CD4-positive, alpha-beta T cell treated with Interleukin-1 beta for 1 hour (primary cell): Measurements from ENCODE around the gene PATL2.
"Not testable (repeated sequence)": the region's sequence is repeated elsewhere in the genome, so short reads cannot be mapped to it uniquely, and the experiment has no call there.

Experiments
- DNase-seq, 2 donors: peaks; one replicate each; pipeline ENCODE4 v3.0.0-alpha.2; 2020 to 2022

PATL2 gene

DNA sequence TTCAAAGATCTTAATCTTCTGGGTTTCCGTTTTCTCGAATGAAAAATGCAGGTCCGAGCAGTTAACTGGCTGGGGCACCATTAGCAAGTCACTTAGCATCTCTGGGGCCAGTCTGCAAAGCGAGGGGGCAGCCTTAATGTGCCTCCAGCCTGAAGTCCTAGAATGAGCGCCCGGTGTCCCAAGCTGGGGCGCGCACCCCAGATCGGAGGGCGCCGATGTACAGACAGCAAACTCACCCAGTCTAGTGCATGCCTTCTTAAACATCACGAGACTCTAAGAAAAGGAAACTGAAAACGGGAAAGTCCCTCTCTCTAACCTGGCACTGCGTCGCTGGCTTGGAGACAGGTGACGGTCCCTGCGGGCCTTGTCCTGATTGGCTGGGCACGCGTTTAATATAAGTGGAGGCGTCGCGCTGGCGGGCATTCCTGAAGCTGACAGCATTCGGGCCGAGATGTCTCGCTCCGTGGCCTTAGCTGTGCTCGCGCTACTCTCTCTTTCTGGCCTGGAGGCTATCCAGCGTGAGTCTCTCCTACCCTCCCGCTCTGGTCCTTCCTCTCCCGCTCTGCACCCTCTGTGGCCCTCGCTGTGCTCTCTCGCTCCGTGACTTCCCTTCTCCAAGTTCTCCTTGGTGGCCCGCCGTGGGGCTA is at the start of gene PATL2, which contains the start of gene B2M:
Gene PATL2 (minus strand): TSS at position 228 of the 647 bp plus-strand sequence. CDS start 34,833 bp downstream, outside the sequence.
Gene B2M (plus strand): TSS at position 422 of the 647 bp plus-strand sequence. CDS start 30 bp downstream, at position 452.
- peak; percentile 97 to 98 for DNase-seq

GRCh38 chr15:44753345-44753744 is 42.2 kb upstream of the PATL2 start:
- no peak for DNase-seq

DNA sequence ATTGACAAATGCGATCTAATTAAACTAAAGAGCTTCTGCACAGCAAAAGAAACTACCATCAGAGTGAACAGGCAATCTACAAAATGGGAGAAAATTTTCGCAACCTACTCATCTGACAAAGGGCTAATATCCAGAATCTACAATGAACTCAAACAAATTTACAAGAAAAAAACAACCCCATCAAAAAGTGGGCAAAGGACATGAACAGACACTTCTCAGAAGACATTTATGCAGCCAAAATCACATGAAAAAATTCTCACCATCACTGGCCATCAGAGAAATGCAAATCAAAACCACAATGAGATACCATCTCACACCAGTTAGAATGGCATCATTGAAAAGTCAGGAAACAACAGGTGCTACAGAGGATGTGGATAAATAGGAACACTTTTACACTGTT is 32.3 kb upstream of the PATL2 start:
- not testable (repeated sequence) for DNase-seq

DNA sequence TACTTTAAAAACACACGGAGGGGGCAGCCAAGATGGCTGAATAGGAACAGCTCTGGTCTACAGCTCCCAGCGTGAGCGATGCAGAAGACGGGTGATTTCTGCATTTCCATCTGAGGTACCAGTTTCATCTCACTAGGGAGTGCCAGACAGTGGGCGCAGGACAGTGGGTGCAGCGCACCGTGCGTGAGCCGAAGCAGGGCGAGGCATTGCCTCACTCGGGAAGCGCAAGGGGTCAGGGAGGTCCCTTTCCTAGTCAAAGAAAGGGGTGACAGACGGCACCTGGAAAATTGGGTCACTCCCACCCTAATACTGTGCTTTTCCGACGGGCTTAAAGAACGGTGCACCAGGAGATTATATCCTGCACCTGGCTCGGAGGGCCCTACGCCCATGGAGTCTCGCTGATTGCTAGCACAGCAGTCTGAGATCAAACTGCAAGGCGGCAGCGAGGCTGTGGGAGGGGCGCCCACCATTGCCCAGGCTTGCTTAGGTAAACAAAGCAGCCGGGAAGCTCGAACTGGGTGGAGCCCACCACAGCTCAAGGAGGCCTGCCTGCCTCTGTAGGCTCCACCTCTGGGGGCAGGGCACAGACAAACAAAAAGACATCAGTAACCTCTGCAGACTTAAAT is 28.2 kb upstream of the PATL2 start:
- DNase-seq: not testable (repeated sequence)

- DNase-seq: peak in 1 of 2 donors; percentile 72
Measured at GRCh38 chr15:44738340-44738984, 27.3 kb upstream of the PATL2 start.

DNA sequence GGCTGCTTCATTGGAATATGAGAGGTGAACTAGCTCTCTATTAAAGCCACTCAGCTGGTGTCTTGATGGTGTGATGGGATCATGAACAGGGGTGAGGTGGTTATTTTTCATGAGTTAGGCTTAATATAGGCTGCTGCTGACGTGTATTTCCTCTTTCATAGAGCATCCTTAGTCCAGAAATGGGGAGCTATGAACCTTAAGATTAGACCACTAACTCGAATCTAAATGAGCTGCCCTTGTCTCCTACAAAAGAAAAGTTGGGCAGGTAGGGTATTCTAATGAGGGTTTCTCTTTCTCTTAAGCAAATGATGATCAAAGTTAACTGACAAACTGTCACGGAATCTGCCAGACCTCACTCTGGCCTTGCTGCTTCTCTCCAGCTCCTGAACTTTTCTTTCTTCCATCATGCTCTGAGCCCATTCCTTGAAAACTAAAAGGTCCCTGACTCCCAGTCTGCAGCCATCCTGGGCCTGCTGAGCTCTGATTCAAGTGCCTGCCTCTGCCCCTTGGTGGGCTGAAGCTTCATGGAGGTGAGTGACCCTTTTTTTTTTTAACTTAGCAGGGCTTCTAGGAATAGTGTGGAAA is 25.1 kb upstream of the PATL2 start, which contains the start of gene TRIM69:
Gene TRIM69 (plus strand): TSS at position 348 of the 585 bp plus-strand sequence. CDS start 177 bp downstream, at position 525.
- peak in 1 of 2 donors; percentile 47 for DNase-seq

DNA sequence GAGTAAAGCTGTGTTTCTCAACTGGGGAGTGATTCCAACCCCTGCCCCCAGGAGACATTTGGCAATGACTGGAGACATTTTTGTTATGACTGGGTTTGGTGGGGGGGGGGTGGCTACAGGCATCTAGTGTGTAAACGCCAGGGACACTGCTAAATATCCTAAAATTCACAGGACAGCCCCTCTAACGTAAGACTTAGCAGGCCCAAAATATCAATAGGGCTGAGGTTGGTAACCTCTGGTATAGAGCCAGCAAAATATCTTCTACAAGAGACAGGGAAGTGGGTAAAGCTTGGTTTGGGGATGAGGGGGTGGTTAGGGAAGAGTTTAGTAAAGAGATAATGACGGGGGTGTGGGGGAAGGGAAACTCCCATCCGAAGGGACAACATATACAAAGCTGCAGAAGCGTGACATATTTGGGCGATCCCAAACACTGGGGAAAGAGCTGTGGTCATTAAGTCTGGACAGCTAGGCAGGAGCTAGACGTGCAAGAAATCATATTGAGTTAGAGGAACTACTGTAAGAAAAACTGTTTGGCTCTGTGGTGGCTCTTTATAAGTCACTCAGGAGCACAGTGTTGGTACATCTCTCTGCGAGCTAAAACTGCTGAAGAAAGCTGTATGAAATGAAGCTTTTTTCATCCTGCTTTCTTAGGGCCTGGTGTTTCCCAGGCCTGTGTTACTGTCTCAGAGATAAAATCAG is 24.5 kb upstream of the PATL2 start:
- peak; percentile 45 to 58 for DNase-seq

GRCh38 chr15:44734839-44735481 is 23.8 kb upstream of the PATL2 start:
- no peak for DNase-seq

GRCh38 chr15:44729408-44730127 is 18.4 kb upstream of the PATL2 start:
- peak; percentile 46 to 57 for DNase-seq

DNA sequence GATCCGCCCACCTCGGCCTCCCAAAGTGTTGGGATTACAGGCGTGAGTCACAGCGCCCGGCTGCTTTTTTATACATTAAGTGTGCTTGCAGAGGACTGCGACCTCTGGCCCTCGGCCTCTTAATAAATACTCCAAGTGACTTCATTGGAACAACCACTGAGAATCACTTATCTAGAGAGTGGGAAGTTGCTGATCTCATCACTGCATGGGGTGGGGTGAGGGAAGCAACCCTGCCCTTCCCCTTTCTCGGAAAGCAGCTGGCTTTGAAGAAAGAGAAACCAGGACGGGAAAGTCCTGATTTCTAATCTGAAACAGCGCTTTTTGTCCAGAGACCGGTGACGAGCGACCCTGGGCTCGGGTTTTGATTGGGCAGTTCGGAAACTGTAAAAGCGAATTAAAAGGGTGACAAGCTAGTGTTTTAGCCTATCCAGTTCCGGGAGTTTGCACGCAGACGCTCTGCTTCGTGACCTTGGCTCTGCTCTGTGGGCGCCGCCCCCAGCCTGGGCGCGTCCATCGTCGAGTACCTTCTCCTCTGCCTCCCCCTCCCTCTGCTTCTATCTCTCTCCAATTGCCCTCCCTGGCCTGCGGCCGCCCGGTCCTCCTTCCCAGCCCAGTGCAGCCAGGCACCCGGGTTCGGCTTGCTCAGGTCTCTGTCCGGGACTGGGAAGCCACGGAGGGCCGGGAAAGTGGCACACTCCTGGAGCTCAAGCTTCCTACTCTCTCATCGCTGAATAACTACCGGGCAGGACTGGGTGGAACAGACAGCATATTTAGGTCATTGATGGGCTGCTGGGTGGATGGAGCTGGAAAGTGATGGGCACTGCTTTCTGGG is 17.7 kb upstream of the PATL2 start:
- peak; percentile 97 to 99 for DNase-seq

GRCh38 chr15:44728232-44728575 is 17.1 kb upstream of the PATL2 start:
- DNase-seq: not testable (repeated sequence)

DNA sequence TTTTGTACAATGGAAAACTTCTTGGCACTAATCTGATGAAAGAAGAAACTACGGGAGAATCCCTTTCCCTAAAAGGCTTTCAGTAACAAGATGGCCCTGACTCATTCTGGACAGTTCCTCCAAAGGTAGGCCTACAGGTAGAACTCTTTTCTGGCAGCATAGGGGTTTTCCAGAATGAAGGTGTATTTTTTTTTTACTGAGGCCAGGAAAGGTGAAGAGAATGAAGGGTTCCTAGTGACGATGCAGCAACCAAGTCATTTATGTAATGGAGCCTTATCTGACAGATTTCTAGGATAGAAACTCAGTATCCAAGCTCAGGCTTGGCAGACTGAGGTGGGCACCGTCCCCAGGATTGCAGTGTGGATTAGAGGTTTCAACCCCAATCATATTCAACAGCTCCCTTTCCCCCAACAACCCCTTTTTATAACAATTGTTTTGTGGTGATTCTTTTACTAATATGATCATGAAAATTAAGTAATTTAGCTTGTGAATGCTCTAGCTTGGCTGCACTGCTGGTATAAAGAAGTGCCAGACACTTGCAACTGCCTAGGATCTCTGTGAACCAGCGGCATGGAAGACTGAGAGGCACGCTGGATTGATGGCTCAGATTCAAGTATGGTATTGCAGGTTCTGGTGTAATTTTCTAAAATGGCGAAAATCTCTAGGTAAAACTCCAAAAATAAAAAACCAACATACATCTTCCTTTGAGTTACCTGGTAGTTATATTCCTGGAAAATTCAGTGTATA is 16.5 kb upstream of the PATL2 start:
- peak in 1 of 2 donors; percentile 61 for DNase-seq

DNA sequence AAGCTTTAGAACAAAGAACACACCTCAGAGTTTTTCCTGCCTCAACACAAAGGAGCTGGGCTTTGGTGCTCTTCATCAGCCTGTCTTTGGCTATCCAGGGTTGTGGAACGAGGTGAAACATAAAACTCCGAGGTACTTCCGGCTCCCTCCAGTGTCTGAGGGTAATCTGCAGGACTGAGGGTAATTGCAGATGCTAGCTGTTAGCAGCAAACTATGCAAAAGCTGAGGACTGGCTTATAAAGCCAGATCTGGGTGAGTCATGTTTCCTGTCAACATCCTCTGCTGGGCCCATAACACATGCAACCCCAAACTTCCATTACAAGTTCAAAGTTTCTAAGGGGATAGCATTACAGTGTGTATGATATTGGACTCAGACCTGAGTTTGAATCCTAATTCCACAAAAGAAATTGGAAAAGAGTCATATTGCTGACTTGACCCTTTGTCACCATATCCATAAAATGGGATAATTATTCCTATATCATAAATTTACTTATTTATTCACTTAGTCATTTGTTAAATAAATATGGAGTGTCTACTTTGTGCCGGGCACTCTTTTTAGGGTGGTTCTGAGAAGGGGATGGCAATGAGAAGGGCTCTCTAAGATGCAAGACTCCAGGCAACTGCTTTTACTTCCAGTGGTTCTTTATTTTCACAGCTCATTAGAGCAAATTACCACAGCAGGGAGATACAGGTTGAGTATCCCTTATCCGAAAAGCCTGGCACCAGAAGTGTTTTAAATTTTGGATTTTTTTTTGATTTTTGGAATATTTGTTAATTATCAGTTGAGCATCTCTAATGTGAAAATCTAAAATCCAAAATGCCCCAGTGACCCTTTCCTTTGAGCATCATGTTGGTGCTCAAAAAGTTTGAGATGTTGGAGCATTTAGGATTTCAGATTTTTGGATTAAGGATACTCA is 15.7 kb upstream of the PATL2 start:
- peak; percentile 87 to 92 for DNase-seq

DNA sequence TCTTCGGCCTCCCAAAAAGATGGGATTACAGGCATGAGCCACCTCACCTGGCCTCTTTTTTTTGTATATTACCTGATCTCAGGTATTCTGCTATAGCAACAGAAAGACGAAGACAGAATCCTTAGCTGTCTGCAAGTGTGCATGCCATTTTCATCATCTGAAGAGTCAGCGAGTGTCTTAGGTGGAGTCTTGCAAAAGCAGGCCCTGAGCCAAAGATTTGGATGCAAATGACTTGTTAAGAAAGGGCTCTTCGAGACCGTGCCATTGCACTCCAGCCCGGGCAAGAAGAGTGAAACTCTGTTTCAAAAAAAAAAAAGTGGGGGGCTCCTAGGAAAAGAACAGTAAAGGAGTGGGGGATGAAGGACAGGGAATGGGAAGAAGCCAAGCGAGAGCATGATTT is 15.0 kb upstream of the PATL2 start:
- DNase-seq: no peak

DNA sequence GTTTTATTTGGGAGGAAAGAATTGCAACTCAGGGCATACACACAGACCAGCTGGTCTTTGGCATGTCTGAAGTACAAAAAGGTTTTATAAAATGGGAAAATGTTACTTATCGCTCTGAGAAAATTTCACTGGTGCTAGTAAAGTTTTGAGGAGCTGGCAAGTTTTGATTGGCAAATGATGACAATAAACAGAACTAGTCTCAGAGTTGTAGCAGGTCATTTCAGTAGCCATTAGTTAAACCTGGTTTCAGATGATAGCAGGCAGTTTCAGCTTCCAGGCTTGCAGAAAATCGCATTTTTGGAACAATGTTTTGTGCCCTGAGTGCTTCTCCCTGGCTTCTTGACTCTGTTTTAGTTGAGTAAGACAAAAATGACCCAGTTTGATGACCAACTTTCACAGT is 10.9 kb upstream of the PATL2 start:
- no peak for DNase-seq

DNA sequence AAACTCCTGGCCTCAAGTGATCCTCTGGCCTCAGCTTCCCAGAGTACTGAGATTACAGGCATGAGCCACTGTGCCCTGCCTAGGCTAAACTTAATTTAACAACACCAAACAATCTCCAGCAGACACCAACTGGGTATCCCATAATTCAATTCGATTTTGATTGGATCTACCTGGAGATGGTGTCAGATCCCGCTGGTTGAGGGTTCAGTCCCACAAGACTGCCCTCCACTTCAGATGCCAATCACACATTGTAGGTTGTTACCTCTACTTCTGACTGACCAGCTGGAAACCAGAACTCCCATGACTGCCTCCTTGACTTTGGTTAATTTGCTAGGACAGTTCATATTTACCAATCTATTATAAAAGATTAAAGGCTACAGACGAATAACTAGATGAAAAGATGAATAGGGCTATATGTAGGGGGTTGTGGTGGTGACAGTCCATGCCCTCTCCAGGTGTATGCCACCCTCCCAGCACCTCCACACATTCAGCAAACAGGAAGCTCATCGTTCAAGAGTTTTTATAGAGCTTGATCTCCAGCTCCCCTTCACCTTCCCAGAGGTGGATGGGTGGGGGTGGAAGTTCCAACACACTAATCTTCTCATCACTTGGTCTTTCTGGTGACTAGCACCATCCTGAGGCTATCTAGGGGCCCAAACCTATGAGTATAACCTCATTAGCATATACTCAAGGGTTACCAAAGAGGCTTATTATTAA is 9.5 kb upstream of the PATL2 start:
- DNase-seq: peak; percentile 40 to 65

- DNase-seq: peak in 1 of 2 donors; percentile 28
Measured at GRCh38 chr15:44720000-44720435, 8.9 kb upstream of the PATL2 start.
